IMR-90 (cell line): Measurements from ENCODE around the gene DAGLA. TPM values are rescaled to one million over a fixed set of nuclear protein-coding genes. Genes with fewer than 3 reads are reported as not detected.

Source experiments
- ATAC-seq: fragments of 200-7000 bp; cut with Tn5 transposase; 2 replicates; pipeline ENCODE4 v1.9.1; 2020; ENCODE audit warnings: low read depth, mild to moderate bottlenecking, moderate library complexity
- BruUV-seq: library from RNA; stranded (reverse); fragments of 400-500 nt; replicated peaks from 2 replicates; lab custom pipeline; 2021; lab: Mats Ljungman, UMichigan
- CTCF ChIA-PET: fragments of 300-600 bp; formaldehyde crosslinking; extraction: SDS; loops from one replicate; lab custom pipeline; 2021; ENCODE audit warnings: antibody characterized with exemption; lab: Yijun Ruan, JAX
- POLR2A ChIA-PET: fragments of 300-600 bp; sonication (Branson Sonifier 250); formaldehyde crosslinking; loops from one replicate; lab custom pipeline; 2022; ENCODE audit warnings: antibody characterized with exemption; ENCODE audit not compliant: unreplicated experiment; lab: Charles Lee
- DNase-seq: peaks from one replicate; pipeline ENCODE4 v3.0.0; 2013
- H2AFZ ChIP-seq: replicated peaks from 2 replicates; pipeline ENCODE3; 2013; ENCODE audit warnings: low read length, mild to moderate bottlenecking; ENCODE audit not compliant: poor library complexity
- H2AK5ac ChIP-seq: 2 replicates; pipeline ENCODE4 v1.6.1; 2013; ENCODE audit warnings: low read depth, low read length, inconsistent platforms
- H2AK9ac ChIP-seq: replicated peaks from 2 replicates; pipeline ENCODE3; 2013; ENCODE audit warnings: mild to moderate bottlenecking, low read depth, low read length, moderate library complexity; ENCODE audit not compliant: poor library complexity
- H2BK120ac ChIP-seq: 2 replicates; pipeline ENCODE4 v1.6.1; 2013; ENCODE audit warnings: low read depth, low read length, inconsistent platforms
- H2BK15ac ChIP-seq: 3 replicates; pipeline ENCODE4 v1.6.1; 2013; ENCODE audit warnings: low read depth, low read length, inconsistent platforms
- H2BK20ac ChIP-seq: 2 replicates; pipeline ENCODE4 v1.6.1; 2013; ENCODE audit warnings: low read depth, mild to moderate bottlenecking, inconsistent platforms, low read length, moderate library complexity
- H2BK5ac ChIP-seq: 2 replicates; pipeline ENCODE4 v1.6.1; 2013; ENCODE audit warnings: mild to moderate bottlenecking, low read depth, low read length, inconsistent platforms; ENCODE audit not compliant: poor library complexity, severe bottlenecking
- H3K14ac ChIP-seq: replicated peaks from 2 replicates; pipeline ENCODE4 v1.6.1; 2013; ENCODE audit warnings: low read depth, low read length, inconsistent platforms
- H3K18ac ChIP-seq: 2 replicates; pipeline ENCODE4 v1.6.1; 2013; ENCODE audit warnings: low read depth, low read length, control low read depth
- H3K23ac ChIP-seq: 2 replicates; pipeline ENCODE4 v1.6.1; 2013; ENCODE audit warnings: low read depth, low read length, inconsistent platforms
- H3K27ac ChIP-seq: 2 replicates; pipeline ENCODE4 v1.5.1; 2013; ENCODE audit warnings: mild to moderate bottlenecking, control low read depth, low read length; ENCODE audit not compliant: insufficient read depth
- H3K27me3 ChIP-seq: 2 replicates; pipeline ENCODE4 v1.6.1; 2013; ENCODE audit warnings: low read length; ENCODE audit not compliant: control insufficient read depth, insufficient read depth
- H3K36me3 ChIP-seq: 2 replicates; pipeline ENCODE4 v1.6.1; 2013; ENCODE audit warnings: low read length, mixed read lengths; ENCODE audit not compliant: control insufficient read depth, insufficient read depth
- H3K4ac ChIP-seq: 2 replicates; pipeline ENCODE4 v1.6.1; 2013; ENCODE audit warnings: low read depth, low read length, inconsistent platforms
- H3K4me1 ChIP-seq: 2 replicates; pipeline ENCODE4 v1.6.1; 2013; ENCODE audit warnings: low read length, mixed read lengths; ENCODE audit not compliant: control insufficient read depth, insufficient read depth
- H3K4me2 ChIP-seq: 2 replicates; pipeline ENCODE4 v1.6.1; 2013; ENCODE audit warnings: low read depth, mild to moderate bottlenecking, control low read depth, low read length, moderate library complexity
- H3K4me3 ChIP-seq: 2 replicates; pipeline ENCODE4 v1.5.1; 2013; ENCODE audit warnings: low read depth, mild to moderate bottlenecking, control low read depth, low read length, moderate library complexity; ENCODE audit not compliant: insufficient read depth
- H3K56ac ChIP-seq: 2 replicates; pipeline ENCODE4 v1.6.1; 2013; ENCODE audit warnings: low read length, inconsistent platforms; ENCODE audit not compliant: insufficient read depth; ENCODE audit errors: extremely low read depth
- H3K79me1 ChIP-seq, 2 experiments: 2 replicates each; pipeline ENCODE4 v1.6.1; 2013; ENCODE audit warnings: low read length in 2 of 2, inconsistent platforms in 1 of 2, low read depth in 1 of 2
- H3K9ac ChIP-seq: 2 replicates; pipeline ENCODE4 v1.6.1; 2013; ENCODE audit warnings: low read depth, low read length, control low read depth
- H3K9me1 ChIP-seq: 2 replicates; pipeline ENCODE4 v1.6.1; 2013; ENCODE audit warnings: low read length, inconsistent platforms; ENCODE audit not compliant: insufficient read depth
- H3K9me3 ChIP-seq: 2 replicates; pipeline ENCODE4 v1.6.1; 2013; ENCODE audit warnings: low read length; ENCODE audit not compliant: control insufficient read depth, insufficient read depth
- H4K20me1 ChIP-seq: 2 replicates; pipeline ENCODE4 v1.6.1; 2013; ENCODE audit warnings: low read length, inconsistent platforms; ENCODE audit not compliant: insufficient read depth
- H4K5ac ChIP-seq: 2 replicates; pipeline ENCODE4 v1.6.1; 2013; ENCODE audit warnings: mild to moderate bottlenecking, low read depth, low read length, control low read depth
- H4K8ac ChIP-seq, 2 experiments: 2 replicates each; pipeline ENCODE4 v1.6.1; 2013; ENCODE audit warnings: low read depth in 2 of 2, low read length in 2 of 2, control low read depth in 1 of 2, inconsistent platforms in 1 of 2
- H4K91ac ChIP-seq: 2 replicates; pipeline ENCODE4 v1.6.1; 2013; ENCODE audit warnings: low read depth, low read length, inconsistent platforms; ENCODE audit not compliant: insufficient read depth
- BHLHE40 ChIP-seq: fragments of 150-350 bp; IDR thresholded peaks from 2 replicates; pipeline ENCODE4 v1.6.1; 2016; ENCODE audit warnings: mild to moderate bottlenecking, low read depth, low read length
- CEBPB ChIP-seq: IDR thresholded peaks from 2 replicates; pipeline ENCODE4 v1.6.1; 2012; ENCODE audit warnings: low read depth, low read length, improper control_type of control experiment
- CHD1 ChIP-seq: IDR thresholded peaks from 2 replicates; pipeline ENCODE4 v1.6.1; 2012; ENCODE audit warnings: low read depth, low read length, improper control_type of control experiment
- ELK1 ChIP-seq: fragments of 150-350 bp; IDR thresholded peaks from 2 replicates; pipeline ENCODE4 v1.6.1; 2016; ENCODE audit warnings: low read depth, mild to moderate bottlenecking, low read length, moderate library complexity, borderline replicate concordance
- FOS ChIP-seq: fragments of 150-350 bp; IDR thresholded peaks from 2 replicates; pipeline ENCODE4 v1.6.1; 2016; ENCODE audit warnings: low read depth, low read length
- MAFK ChIP-seq: IDR thresholded peaks from 2 replicates; pipeline ENCODE4 v1.6.1; 2012; ENCODE audit warnings: low read depth, low read length, improper control_type of control experiment
- MAZ ChIP-seq: IDR thresholded peaks from 2 replicates; pipeline ENCODE4 v1.6.1; 2012; ENCODE audit warnings: low read depth, mild to moderate bottlenecking, low read length, improper control_type of control experiment, moderate library complexity, borderline replicate concordance
- NFE2L2 ChIP-seq: fragments of 150-350 bp; IDR thresholded peaks from 2 replicates; pipeline ENCODE4 v1.6.1; 2016; ENCODE audit warnings: low read depth, mild to moderate bottlenecking, low read length
- POLR2A ChIP-seq: IDR thresholded peaks from 2 replicates; pipeline ENCODE4 v1.6.1; 2012; ENCODE audit warnings: mild to moderate bottlenecking, low read depth, low read length
- RAD21 ChIP-seq: IDR thresholded peaks from 2 replicates; pipeline ENCODE4 v1.6.1; 2012; ENCODE audit warnings: low read length, improper control_type of control experiment
- RCOR1 ChIP-seq: IDR thresholded peaks from 2 replicates; pipeline ENCODE4 v1.6.1; 2012; ENCODE audit warnings: mild to moderate bottlenecking, low read length, improper control_type of control experiment; ENCODE audit not compliant: insufficient replicate concordance
- RFX5 ChIP-seq: IDR thresholded peaks from 2 replicates; pipeline ENCODE4 v1.8.0; 2012; ENCODE audit warnings: low read depth, mild to moderate bottlenecking, low read length, moderate library complexity
- SMC3 ChIP-seq: fragments of 150-350 bp; IDR thresholded peaks from 2 replicates; pipeline ENCODE4 v1.6.1; 2016; ENCODE audit warnings: low read depth, mild to moderate bottlenecking, antibody characterized with exemption, low read length, moderate library complexity
- USF2 ChIP-seq: fragments of 150-350 bp; IDR thresholded peaks from 2 replicates; pipeline ENCODE4 v1.6.1; 2017; ENCODE audit warnings: mild to moderate bottlenecking, antibody characterized with exemption, low read length, low read depth
- WGBS, 2 experiments: methylation state at CpG; one replicate each; pipeline versions ENCODE4 v1.1.5 to v1.1.7; 2013; ENCODE audit warnings: missing lambda C conversion rate in 2 of 2; ENCODE audit not compliant: insufficient read length in 1 of 2; ENCODE audit errors: extremely low coverage in 2 of 2; 5-methylcytosine and 5-hydroxymethylcytosine counted together
- dilution Hi-C: fragments of 300-500 bp; cut with HindIII; formaldehyde crosslinking; loops from one replicate; pipeline ENCODE4 v1.14.3; 2018; ENCODE audit warnings: low sequenced_read_pairs; ENCODE audit not compliant: unreplicated experiment
- in situ Hi-C: fragments of 300-500 bp; cut with MboI; formaldehyde crosslinking; loops from 3 replicates; pipeline ENCODE4 v1.14.3; 2019; ENCODE audit warnings: low sequenced_read_pairs, inconsistent platforms, mixed read lengths
- intact Hi-C: fragments of 100-400 bp; cut with micrococcal nuclease; formaldehyde crosslinking; loops from 2 replicates; pipeline ENCODE4 v1.10.0; 2022
- polyA plus RNA-seq, 3 experiments: library from polyadenylated mRNA; depleted of rRNA; stranded (reverse); fragments of >200 nt; gene quantifications; 2 replicates each; pipeline ENCODE4 v1.2.3, GENCODE V29; 2012; ENCODE audit warnings: low replicate concordance in 1 of 3
- total RNA-seq: library from RNA; depleted of rRNA; stranded (reverse); fragments of >200 nt; gene quantifications from 2 replicates; pipeline ENCODE4 v1.2.3, GENCODE V29; 2012

The DAGLA gene
- total and polyA plus RNA-seq, 2 of the 4 experiments (the other 2 are of a cell fraction): 0.90 to 3.8 TPM

GRCh38 chr11:61652135-61652534 is 28.1 kb upstream of the DAGLA start:
- H3K4me3 ChIP-seq: no peak overlapping the region
- H2AK9ac ChIP-seq: no peak overlapping the region
- H2BK15ac ChIP-seq: no peak overlapping the region
- ATAC-seq (no peak), DNase-seq (no peak)
- H3K9me1 ChIP-seq: no peaks in the 10 kb centered on the region
- no peak overlapping the region for H3K9ac ChIP-seq
- H3K23ac ChIP-seq: no peak overlapping the region
- no peak overlapping the region for H3K56ac ChIP-seq
- no peaks in the 10 kb centered on the region for H3K4me1 ChIP-seq
- H2AK5ac ChIP-seq: no peak overlapping the region
- H3K36me3 ChIP-seq: no peaks in the 10 kb centered on the region
- no peaks in the 10 kb centered on the region for H4K20me1 ChIP-seq
- no peak overlapping the region for H3K14ac ChIP-seq
- no peak overlapping the region for H2BK120ac ChIP-seq
- no peak overlapping the region for H2AFZ ChIP-seq
- H3K79me1 ChIP-seq: no peaks in the 10 kb centered on the region
- intact Hi-C loops: no loop called here
- H3K4me2 ChIP-seq: no peak overlapping the region
- ChIA-PET CTCF (no interaction called here), POLR2A (no interaction called here)
- dilution Hi-C loops: no loop called here
- no peak overlapping the region for H3K18ac ChIP-seq
- no peaks in the 10 kb centered on the region for H3K9me3 ChIP-seq
- H3K27ac ChIP-seq: no peak overlapping the region
- H2BK5ac ChIP-seq: no peak overlapping the region
- no peak overlapping the region for H4K91ac ChIP-seq
- H3K4ac ChIP-seq: no peak overlapping the region
- in situ Hi-C loops: no loop called here
- peaks cover 28% of the 10 kb centered on the region for H3K27me3 ChIP-seq
- H2BK20ac ChIP-seq: no peak overlapping the region
- no peak overlapping the region for H4K5ac ChIP-seq
- TF ChIP-seq RAD21 (no peak), RCOR1 (no peak), POLR2A (no peak), ELK1 (no peak), FOS (no peak), SMC3 (no peak), CHD1 (no peak), MAZ (no peak), NFE2L2 (no peak), BHLHE40 (no peak), MAFK (no peak), CEBPB (no peak), USF2 (no peak), RFX5 (no peak)
- 0% methylated on average over 1 of the region's 1 CpG; no CpG with 5 or more reads in 1 of the 2 experiments for WGBS, 2 experiments
- BruUV-seq: no TSS peak
- H4K8ac ChIP-seq: no peak overlapping the region
